ENCODE data around the gene GRAMD2B.
"Not testable (repeated sequence)": the region's sequence is repeated elsewhere in the genome, so short reads cannot be mapped to it uniquely, and the experiment has no call there.

Gene GRAMD2B

DNA sequence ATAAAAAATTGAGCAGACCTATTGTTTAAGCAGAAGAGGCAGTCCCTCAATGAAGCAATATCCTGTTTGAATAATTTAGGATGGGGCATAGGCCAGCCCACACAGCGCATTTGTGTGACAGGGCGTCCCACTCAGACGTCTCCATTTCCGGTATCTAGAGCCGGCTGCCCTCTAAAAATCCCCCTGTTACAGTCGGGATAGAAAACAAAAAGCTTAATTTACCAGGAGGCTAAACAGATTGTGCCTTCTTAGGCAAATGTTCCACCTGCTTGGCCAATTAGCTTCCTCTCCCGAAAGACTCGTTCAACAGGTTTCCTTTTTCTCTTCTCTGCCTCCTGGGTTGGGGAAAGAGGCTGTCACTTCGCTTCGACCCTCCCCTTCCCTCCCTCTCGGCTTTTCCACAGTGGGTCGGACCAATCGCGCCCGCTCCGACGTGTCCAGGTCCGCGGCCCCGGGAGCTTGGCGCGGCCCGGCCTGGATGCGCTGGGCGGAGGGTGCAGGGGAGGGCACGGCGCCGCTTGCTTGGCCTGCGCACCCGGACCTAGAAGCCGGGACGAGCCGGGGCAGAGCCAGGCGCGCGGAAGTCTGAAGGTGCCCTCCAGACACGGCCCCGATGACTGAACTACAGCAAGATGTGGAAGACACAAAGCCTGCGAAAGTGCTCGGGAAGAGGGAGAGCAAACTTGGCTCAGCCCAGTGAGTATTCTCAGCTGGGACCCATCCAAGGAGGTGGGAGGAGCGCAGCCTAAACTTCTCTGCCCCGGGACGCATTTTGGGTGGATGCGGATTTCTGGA lies at the start of gene GRAMD2B:
TSS of gene GRAMD2B (plus strand) at position 416 of the 795 bp plus-strand sequence. CDS start at position 614, 198 bp downstream.
- Mint-ChIP-seq H3K27ac (peak within 1 kb of the TSS; percentile 91), H3K4me1 (peaks cover 46% of the 10 kb centered on the region)

GRCh38 chr5:126374109-126374416 lies 49.1 kb upstream of the GRAMD2B start:
- peak overlapping the region; percentile 26 for H3K27ac Mint-ChIP-seq

More for the DNA sequence above, at the start of gene GRAMD2B:
- Mint-ChIP-seq H3K9me3 (no peaks in the 10 kb centered on the region), H3K36me3 (peaks cover 10% of the 10 kb centered on the region), H3K27me3 (no peaks in the 10 kb centered on the region), H3K4me3 (peak within 1 kb of the TSS; percentile 95)

GRCh38 chr5:126376443-126376842 lies 46.8 kb upstream of the GRAMD2B start:
- H3K27ac Mint-ChIP-seq, result no peak overlapping the region

More at GRCh38 chr5:126374109-126374416, 49.1 kb upstream of the GRAMD2B start:
- H3K4me1 Mint-ChIP-seq, result peaks cover 18% of the 10 kb centered on the region
- no peaks in the 10 kb centered on the region for H3K9me3 Mint-ChIP-seq
- H3K4me3 Mint-ChIP-seq, result no peak overlapping the region
- H3K36me3 Mint-ChIP-seq, result no peaks in the 10 kb centered on the region
- no peaks in the 10 kb centered on the region for H3K27me3 Mint-ChIP-seq

DNA sequence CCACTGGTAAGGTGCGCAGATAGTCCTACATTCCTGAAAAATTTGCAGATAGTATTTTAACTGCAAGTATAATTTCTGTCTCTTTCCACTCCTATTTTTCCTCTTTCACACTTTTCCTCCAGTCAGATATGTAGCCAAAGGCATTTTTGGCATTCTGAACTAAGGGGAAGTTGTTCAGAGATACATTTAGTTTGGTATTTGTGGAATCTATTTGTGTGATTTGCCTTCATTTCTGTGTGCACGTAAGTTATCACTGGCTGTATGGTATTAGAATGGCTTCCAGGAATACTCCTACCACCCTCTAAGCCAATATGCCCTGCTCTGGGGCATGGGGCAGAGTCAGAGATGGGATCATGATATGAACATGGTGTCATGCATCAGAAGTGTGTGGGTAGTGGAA lies 45.8 kb upstream of the GRAMD2B start:
- Mint-ChIP-seq H3K4me3 (no peak overlapping the region), H3K9me3 (peaks cover 4% of the 10 kb centered on the region), H3K4me1 (peaks cover 18% of the 10 kb centered on the region), H3K36me3 (peaks cover 2% of the 10 kb centered on the region), H3K27me3 (no peaks in the 10 kb centered on the region), H3K27ac (no peak overlapping the region)

More at GRCh38 chr5:126376443-126376842, 46.8 kb upstream of the GRAMD2B start:
- Mint-ChIP-seq H3K4me3 (no peak overlapping the region), H3K36me3 (no peaks in the 10 kb centered on the region), H3K4me1 (peaks cover 18% of the 10 kb centered on the region), H3K9me3 (peaks cover 3% of the 10 kb centered on the region), H3K27me3 (no peaks in the 10 kb centered on the region)

GRCh38 chr5:126380316-126380715 lies 42.9 kb upstream of the GRAMD2B start:
- not testable (repeated sequence) for H3K4me3 Mint-ChIP-seq, H3K27me3 Mint-ChIP-seq, H3K9me3 Mint-ChIP-seq, H3K36me3 Mint-ChIP-seq, H3K27ac Mint-ChIP-seq, H3K4me1 Mint-ChIP-seq

DNA sequence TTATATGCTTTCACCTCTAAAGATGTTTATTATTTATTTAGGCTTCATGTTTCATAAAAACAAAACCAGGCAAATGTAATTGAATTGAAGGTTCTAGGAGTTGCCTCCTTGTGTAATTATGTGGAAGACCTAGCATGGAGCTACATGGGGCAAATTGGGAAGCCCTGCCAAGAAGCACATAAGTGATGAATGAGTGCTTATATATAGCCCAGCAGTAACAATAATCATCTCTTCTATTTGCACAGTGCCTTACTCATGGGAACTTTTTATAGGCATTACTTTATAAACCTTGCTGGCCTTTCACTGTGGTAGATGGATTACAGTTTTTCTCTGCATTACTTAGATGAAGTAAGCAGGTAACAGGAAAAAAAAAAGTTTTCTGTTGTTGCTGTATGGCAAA lies 40.0 kb upstream of the GRAMD2B start:
- no peaks in the 10 kb centered on the region for H3K27me3 Mint-ChIP-seq

GRCh38 chr5:126383776-126384175 lies 39.4 kb upstream of the GRAMD2B start:
- no peak overlapping the region for H3K4me3 Mint-ChIP-seq
- H3K27ac Mint-ChIP-seq, result no peak overlapping the region
- no peaks in the 10 kb centered on the region for H3K27me3 Mint-ChIP-seq
- peaks cover 4% of the 10 kb centered on the region for H3K9me3 Mint-ChIP-seq
- H3K4me1 Mint-ChIP-seq, result no peaks in the 10 kb centered on the region
- H3K36me3 Mint-ChIP-seq, result peaks cover 2% of the 10 kb centered on the region

More for the DNA sequence above, 40.0 kb upstream of the GRAMD2B start:
- H3K9me3 Mint-ChIP-seq, result peaks cover 4% of the 10 kb centered on the region
- H3K36me3 Mint-ChIP-seq, result peaks cover 2% of the 10 kb centered on the region
- no peak overlapping the region for H3K4me3 Mint-ChIP-seq
- H3K27ac Mint-ChIP-seq, result no peak overlapping the region
- H3K4me1 Mint-ChIP-seq, result no peaks in the 10 kb centered on the region

GRCh38 chr5:126384985-126385384 lies 38.2 kb upstream of the GRAMD2B start:
- no peaks in the 10 kb centered on the region for H3K27me3 Mint-ChIP-seq
- H3K4me3 Mint-ChIP-seq, result no peak overlapping the region
- peaks cover 4% of the 10 kb centered on the region for H3K9me3 Mint-ChIP-seq
- H3K4me1 Mint-ChIP-seq, result no peaks in the 10 kb centered on the region
- H3K27ac Mint-ChIP-seq, result no peak overlapping the region
- peaks cover 2% of the 10 kb centered on the region for H3K36me3 Mint-ChIP-seq

GRCh38 chr5:126385524-126386502 lies 37.4 kb upstream of the GRAMD2B start:
- H3K27me3 Mint-ChIP-seq, result no peaks in the 10 kb centered on the region
- H3K27ac Mint-ChIP-seq, result no peak overlapping the region
- no peak overlapping the region for H3K4me3 Mint-ChIP-seq
- H3K36me3 Mint-ChIP-seq, result peaks cover 2% of the 10 kb centered on the region
- H3K4me1 Mint-ChIP-seq, result no peaks in the 10 kb centered on the region
- peaks cover 4% of the 10 kb centered on the region for H3K9me3 Mint-ChIP-seq

- Mint-ChIP-seq H3K4me1 (no peaks in the 10 kb centered on the region), H3K27ac (no peak overlapping the region), H3K4me3 (no peak overlapping the region), H3K36me3 (no peaks in the 10 kb centered on the region), H3K27me3 (no peaks in the 10 kb centered on the region), H3K9me3 (no peaks in the 10 kb centered on the region)
Measured at GRCh38 chr5:126389179-126389578, 34.0 kb upstream of the GRAMD2B start.

- no peak overlapping the region for H3K27ac Mint-ChIP-seq
- no peaks in the 10 kb centered on the region for H3K36me3 Mint-ChIP-seq
- H3K9me3 Mint-ChIP-seq, result no peaks in the 10 kb centered on the region
- no peaks in the 10 kb centered on the region for H3K4me1 Mint-ChIP-seq
- H3K4me3 Mint-ChIP-seq, result no peak overlapping the region
- no peaks in the 10 kb centered on the region for H3K27me3 Mint-ChIP-seq
Measured at GRCh38 chr5:126390051-126390450, 33.2 kb upstream of the GRAMD2B start.

DNA sequence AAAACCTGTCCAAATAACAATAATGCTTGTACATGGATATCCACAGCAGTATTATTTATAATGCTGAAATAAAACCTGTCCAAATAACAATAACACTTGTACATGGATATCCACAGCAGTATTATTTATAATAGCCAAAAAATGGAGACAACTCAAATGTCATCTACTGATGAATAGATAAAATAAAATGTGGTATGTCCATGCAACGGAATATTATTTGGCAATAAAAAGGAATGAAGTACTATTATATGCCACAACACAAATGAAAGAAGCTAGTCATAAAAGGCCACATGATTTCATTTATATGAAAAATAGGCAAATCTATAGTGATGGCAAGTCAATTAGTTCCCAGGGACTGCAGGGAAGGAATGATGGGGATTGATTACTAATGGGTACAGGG lies 31.8 kb upstream of the GRAMD2B start:
- Mint-ChIP-seq H3K27me3 (no peaks in the 10 kb centered on the region), H3K27ac (no peak overlapping the region), H3K4me1 (no peaks in the 10 kb centered on the region), H3K4me3 (no peak overlapping the region), H3K9me3 (no peaks in the 10 kb centered on the region), H3K36me3 (no peaks in the 10 kb centered on the region)

- no peaks in the 10 kb centered on the region for H3K27me3 Mint-ChIP-seq
- H3K36me3 Mint-ChIP-seq, result no peaks in the 10 kb centered on the region
- no peaks in the 10 kb centered on the region for H3K4me1 Mint-ChIP-seq
- no peak overlapping the region for H3K4me3 Mint-ChIP-seq
- H3K9me3 Mint-ChIP-seq, result peaks cover under 1% of the 10 kb centered on the region
- no peak overlapping the region for H3K27ac Mint-ChIP-seq
Measured at GRCh38 chr5:126394211-126394788, 28.9 kb upstream of the GRAMD2B start.

GRCh38 chr5:126395198-126395597 lies 28.0 kb upstream of the GRAMD2B start:
- peaks cover 7% of the 10 kb centered on the region for H3K9me3 Mint-ChIP-seq

GRCh38 chr5:126395605-126396004 lies 27.6 kb upstream of the GRAMD2B start:
- Mint-ChIP-seq H3K4me3 (no peak overlapping the region), H3K27ac (no peak overlapping the region), H3K9me3 (peaks cover 9% of the 10 kb centered on the region), H3K27me3 (no peaks in the 10 kb centered on the region), H3K4me1 (no peaks in the 10 kb centered on the region), H3K36me3 (peaks cover 6% of the 10 kb centered on the region)

More at GRCh38 chr5:126395198-126395597, 28.0 kb upstream of the GRAMD2B start:
- no peak overlapping the region for H3K27ac Mint-ChIP-seq
- H3K4me3 Mint-ChIP-seq, result no peak overlapping the region
- no peaks in the 10 kb centered on the region for H3K4me1 Mint-ChIP-seq
- H3K27me3 Mint-ChIP-seq, result no peaks in the 10 kb centered on the region
- peaks cover 4% of the 10 kb centered on the region for H3K36me3 Mint-ChIP-seq

Measured in activated naive CD4-positive, alpha-beta T cell treated with anti-CD3 and anti-CD28 coated beads, Interleukin-2, amount 50 U/mL, for 24 hours (primary cell).